Activated CD4-positive, CD25-positive, alpha-beta regulatory T cell treated with anti-CD3 and anti-CD28 coated beads, Interleukin-2, amount 50 U/mL, for 24 hours (primary cell): Measurements from ENCODE around the gene HP1BP3.
A peak's percentile ranks its signal among the peaks of the same experiment; 100 is the strongest.
"Not testable (repeated sequence)": the region's sequence is repeated elsewhere in the genome, so short reads cannot be mapped to it uniquely, and the experiment has no call there.

Experiments used
- ATAC-seq, 2 donors: fragments of 150-1000 bp; cut with Tn5 transposase; one replicate each; pipeline ENCODE4 v1.10.0; 2021; ENCODE audit warnings: mild to moderate bottlenecking in 1 of 2, moderate library complexity in 1 of 2

The HP1BP3 gene, protein sequence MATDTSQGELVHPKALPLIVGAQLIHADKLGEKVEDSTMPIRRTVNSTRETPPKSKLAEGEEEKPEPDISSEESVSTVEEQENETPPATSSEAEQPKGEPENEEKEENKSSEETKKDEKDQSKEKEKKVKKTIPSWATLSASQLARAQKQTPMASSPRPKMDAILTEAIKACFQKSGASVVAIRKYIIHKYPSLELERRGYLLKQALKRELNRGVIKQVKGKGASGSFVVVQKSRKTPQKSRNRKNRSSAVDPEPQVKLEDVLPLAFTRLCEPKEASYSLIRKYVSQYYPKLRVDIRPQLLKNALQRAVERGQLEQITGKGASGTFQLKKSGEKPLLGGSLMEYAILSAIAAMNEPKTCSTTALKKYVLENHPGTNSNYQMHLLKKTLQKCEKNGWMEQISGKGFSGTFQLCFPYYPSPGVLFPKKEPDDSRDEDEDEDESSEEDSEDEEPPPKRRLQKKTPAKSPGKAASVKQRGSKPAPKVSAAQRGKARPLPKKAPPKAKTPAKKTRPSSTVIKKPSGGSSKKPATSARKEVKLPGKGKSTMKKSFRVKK

DNA sequence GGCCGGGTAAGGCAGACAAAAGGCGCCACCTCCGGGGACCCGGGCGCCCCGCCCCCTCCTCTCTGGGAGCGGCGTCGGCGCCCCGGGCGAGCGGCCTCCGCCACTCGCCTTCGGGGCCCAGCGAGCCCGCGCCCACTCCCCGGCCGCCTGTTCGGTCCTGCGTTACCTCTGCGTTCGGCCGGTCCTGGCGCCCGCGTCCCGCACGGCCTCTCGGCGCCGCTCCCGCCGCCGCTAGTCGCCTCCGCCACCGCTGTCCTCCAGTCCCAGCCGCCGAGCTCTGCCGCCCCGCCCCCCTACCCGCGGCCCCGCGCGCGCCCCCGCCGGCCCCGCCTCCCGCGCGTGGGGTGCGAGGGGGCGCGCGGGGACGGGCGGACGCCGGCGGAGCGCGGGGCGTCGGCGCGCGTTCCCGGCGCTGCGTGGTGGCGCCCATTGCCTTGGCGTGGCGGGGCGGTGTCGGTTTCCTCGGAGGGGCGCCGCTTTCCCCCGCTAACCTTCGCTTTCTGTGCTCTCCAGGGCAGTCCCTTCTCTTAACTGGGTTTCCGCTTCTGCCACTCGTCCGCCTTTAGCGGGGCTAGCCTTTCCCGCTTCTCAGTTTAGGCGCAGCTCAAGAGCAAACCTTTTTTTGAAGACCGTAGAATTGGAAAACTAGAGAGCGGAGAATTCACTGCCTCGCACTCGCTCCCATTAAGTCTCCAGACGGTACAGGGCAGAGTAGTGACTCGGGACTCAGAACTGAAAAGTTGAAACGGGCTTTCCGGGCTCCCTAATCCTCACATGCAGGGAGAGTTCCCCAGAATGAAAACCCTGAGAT, at the start of gene HP1BP3:
Gene HP1BP3, minus strand, starts transcription at position 279 of the 811 bp plus-strand sequence. CDS start 6,867 bp downstream, outside the sequence.
- ATAC-seq, result peak; percentile 54 to 60

DNA sequence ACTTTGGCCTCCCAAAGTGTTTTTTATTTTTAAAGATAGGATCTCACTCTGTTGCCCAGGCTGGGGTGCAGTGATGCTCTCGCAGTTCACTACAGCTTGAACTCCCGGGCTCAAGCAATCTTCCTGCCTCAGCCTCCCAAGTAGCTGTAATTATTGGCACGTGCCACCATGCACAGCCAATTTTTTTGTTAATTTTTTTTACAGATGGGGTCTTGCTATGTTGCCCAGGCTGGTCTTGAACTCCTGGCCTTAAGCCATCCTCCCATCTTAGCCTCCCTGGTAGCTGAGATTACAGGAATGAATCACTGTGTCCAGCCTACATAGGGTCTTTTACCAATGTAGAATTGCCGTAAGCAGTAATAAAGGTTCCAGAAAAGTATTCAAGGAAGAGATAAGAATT, 49.1 kb upstream of the HP1BP3 start:
- no peak for ATAC-seq

DNA sequence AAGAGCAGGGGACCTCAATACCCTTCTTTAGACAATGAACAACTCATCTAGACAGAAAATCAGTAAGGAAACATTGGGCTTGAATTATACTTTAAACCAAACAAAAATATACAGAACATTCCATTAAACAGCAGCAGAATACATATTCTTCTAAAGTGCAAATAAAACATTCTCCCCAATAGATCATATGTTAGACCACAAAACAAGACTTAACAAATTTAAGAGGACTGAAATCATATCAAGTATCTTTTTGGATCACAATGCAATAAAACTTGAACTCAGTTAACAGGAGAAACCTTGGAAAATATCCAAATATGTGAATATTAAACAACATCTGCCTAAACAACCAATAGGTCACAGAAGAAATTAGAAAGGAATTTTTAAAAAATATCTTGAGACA, 47.7 kb upstream of the HP1BP3 start:
- no peak for ATAC-seq

DNA sequence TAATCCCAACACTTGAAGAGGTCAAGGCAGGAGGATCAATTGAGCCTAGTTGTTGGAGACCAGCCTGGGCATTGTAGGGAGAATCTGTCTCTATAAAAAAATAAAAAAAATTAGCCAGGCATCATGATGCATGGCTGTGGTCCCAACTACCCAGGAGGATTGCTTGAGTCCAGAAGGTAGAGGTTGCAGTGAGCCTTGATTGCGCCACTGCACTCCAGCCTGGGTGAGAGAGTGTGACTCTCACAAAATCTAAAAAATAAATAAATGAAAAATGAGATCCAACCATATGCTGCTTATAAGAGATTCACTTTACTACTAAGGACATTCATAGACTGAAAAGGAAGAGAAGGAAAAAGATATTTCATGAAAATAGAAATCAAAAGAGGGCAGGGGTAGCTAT, 47.1 kb upstream of the HP1BP3 start:
- ATAC-seq, result no peak

DNA sequence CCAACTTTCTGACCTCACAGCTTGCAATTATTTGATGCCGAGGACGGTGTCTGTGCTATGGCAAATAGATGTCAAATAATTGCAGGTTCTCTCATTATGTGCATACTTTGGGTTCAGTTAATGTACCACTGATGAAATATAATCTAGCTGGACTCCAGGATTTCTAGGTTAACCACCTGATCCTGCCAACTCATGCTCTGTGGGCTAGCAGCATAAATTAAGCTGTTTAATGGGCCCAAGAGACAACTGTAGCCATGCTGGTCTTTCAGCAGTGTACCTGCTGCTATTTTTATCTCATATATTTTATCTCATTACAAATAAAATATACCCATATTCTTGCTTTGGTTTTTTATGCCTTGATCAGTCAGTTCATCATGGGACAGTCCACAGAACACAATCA, 43.3 kb upstream of the HP1BP3 start:
- no peak for ATAC-seq

DNA sequence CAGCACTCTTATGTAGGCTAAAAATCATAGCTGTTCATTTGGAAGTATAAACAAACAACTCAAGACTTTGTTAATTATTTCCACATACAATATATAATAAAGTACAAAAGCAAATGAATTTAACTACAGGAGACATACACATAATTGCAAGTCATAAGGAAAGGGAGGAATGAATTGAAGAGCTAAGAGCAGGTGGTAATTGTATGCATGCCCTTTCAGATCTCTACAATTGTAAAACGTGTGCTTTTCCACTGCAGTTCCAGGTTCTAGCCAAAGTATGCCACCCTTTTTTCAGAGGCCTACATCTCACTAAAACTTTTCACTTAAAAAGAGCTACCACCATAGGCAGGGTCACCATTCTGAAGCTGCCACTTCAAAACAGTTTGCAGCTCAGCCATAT, 42.8 kb upstream of the HP1BP3 start:
- ATAC-seq, result no peak

DNA sequence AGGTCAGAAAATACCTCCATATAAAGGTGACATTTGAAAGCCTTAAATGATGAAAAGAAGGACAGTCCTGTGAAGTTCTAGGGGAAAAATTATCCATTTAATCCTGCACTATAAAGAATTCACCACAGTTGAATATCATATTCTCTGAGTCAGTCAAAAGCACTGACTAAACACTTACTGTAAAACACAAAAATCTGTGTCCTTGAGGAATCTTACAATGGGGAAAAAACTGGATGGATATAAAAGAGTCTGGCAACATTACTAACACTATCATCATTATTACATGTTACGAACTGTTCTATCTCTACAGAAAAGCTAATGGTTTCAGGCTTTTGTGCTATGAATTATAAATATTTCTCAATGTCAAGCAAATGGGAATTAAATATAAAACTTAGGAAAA, 42.4 kb upstream of the HP1BP3 start:
- ATAC-seq, result no peak

DNA sequence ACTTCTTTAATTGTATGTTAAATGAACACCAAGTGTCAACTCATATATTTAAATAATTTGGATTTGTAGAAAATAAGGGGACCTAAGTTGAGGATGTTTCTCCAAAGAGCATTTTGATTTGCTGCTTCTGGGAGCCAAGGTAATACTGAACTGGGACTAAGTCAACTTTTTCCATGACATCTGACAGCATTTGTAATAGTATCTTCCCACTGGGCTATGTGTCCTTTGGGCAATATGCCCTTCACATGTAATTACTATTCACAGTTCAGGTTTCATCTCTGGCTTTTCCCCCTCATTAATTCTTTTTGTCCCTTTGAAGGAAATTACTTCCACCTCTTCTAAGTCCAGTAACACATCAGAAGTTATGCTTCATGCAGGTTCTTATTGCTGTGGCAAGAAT, 36.7 kb upstream of the HP1BP3 start:
- no peak for ATAC-seq

DNA sequence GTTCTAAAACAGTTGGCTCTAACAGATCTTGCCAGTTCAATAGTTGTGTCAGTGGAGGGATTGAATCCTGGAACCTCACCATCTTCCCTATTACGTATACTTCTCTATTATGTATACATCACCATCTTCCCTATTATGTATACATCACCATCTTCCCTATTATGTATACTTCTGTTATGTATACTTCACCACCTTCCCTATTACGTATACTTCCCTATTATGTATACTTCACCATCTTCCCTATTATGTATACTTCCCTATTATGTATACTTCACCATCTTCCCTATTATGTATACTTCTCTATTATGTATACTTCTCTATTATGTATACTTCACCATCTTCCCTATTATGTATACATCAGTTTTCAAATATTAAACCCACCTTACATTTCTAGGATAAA, 34.4 kb upstream of the HP1BP3 start:
- no peak for ATAC-seq

DNA sequence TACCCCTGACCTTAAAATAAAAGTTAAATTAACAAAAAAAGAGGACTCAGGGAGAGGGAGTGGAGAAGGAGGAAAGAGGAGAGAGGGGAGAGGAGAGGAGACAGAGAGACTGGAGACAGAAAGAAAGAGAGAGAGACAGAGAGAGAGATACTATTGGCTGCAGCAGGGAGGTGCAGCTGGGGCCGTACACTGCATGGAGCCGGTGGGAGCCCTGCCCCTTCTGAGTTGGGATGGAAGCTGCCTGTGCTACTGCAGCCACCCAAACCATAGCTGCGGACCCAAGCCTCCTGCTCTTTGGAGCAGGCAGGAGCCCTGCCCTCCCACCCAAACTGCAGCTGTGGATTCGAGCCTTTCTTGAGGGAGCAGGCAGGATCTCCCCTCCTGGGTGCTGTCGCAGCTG, 32.7 kb upstream of the HP1BP3 start:
- no peak for ATAC-seq

DNA sequence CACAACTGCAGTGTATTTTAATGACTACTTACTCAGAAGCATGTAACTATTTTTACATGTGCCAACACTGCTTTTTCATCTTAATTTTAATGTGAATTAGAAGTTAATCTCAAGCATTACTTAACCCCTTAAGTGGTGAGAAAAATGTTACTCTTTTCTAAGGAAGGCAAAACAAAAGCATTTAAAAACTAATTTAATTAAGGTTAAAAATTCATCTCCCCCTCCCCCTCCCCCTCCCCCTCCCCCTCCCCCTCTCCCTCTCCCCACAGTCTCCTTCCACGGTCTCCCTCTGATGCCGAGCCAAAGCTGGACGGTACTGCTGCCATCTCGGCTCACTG, 27.4 kb upstream of the HP1BP3 start:
- no peak for ATAC-seq

DNA sequence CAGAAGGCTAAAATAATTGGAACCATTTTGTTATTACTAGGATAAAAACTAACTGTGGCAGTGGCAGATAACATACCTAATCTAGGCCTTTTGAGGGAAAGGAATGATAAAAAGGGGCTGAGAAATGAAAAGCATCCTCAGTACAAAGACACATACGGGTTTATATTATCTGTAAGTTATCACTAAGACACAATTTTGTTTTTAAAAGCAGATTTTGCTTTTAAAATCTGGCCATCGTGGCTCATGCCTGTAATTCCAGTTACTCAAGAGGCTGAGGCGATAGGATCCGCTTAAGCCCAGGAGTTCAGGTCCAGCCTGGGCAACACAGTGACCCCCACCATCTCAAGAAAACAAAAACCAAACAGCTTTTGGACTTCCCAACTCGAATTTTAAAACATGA, 24.8 kb upstream of the HP1BP3 start:
- ATAC-seq, result no peak

DNA sequence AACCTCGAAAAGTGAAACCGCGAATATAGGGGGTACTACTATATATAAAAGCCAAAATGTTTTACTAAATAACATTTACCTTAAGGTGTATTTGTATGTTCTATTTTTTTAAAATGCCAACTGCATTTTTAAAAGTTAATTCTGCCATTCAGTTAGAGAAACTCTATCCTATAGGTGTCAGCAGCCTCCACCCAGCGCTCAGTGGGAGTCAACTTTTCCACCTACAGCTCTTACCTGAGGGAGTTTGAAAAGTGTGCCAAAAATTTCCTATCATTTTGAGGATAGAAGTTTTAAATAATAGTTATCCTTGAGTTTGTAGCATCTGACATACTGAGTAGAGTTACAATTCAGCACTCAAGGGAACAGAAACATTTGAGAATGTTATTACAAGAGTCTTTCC, 6.1 kb upstream of the HP1BP3 start:
- ATAC-seq, result no peak

DNA sequence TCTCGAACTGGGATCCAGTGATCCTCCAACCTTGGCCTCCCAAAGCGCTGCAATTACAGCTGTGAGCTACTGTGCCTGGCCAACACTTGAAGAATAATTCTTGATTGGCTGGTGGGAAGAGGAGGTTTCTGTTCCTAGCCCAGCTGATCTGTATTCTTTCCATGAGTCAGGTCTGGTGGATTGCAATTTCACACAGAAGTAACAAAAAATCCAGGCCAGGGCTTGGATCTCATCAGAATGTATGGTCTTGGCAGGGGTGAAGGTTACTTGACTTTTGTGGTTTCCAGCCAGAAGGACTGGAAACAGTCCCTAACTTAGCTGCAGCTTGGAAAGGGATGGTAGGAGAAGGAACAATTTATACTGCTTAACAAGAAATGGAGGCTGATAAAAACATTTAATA, 5.1 kb upstream of the HP1BP3 start:
- no peak for ATAC-seq

DNA sequence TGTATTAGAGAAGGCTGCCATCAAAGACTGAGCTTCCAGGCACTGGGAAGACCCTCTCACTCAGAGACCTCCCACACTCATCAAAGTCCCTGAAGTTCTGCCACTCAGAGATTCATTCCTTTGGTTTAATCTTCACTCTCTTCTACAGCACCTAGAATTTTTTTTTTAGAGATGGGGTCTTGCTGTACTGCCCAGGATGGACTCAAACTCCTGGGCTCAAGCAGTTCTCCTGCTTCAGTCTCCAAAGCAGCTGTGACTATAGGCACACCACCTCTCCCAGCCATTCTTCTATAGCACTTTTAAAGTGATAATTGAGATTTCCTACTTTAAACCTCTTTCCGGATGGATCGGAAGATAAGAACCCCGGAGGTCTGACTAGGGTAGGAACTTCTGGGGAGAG, 3.7 kb upstream of the HP1BP3 start:
- no peak for ATAC-seq

DNA sequence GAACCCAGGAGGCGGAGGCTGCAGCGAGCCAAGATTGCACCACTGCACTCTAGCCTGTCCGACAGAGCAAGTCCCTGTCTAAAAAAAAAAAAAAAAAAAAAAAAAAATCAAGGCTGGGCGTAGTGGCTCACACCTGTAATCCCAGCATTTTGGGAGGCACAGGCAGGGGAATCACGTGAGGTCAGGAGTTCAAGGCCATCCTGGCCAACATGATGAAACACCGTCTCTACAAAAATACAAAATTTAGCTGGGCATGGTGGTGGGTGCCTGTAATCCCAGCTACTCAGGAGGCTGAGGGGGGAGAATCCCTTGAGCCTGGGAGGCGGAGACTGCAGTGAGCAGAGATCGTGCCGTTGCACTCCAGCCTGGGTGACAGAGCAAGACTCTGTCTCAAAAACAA, 2.5 kb upstream of the HP1BP3 start:
- not testable (repeated sequence) for ATAC-seq

DNA sequence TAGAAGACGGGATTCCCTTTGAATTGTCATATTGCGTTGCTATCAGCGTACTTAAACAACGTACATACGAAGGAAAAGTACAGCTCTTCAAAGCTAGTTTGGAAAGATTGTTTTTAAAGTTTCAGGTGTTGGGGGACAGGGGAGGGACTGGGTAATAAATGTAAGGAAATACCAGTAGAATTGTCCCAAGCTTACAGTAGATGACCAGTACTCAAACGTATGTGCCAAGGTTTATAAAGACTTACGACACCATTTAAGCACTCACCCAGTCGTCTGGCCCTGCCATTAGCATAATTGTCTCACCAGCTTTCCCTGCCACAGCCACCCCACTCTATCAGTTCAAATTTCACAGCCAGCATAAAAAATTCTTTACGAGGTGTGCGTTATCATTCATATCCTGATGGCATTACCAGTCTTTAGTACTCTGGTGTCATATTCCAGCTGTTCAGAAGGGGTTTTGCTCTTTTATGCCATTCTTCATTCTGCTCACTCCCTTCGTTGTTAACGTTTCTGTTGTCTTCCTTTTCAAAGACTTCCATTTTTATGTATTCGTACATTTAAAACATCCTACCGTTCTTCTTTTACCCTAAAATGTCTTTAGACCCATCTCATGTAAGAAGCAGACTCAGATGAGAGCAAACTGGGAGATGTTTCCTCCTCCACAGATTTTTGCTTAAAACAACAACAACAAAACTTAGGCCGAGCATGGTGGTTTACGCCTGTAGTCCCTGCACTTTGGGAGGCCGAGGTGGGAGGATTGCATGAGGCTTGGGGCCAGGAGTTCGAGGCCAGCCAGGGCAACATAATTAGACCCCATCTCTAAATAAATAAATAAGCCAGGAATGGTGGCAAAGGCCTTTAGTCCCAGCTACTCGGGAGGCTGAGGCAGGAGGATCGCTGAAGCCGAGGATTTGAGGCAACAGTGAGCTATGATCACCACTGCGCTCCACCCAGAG, 1.0 kb upstream of the HP1BP3 start:
- no peak for ATAC-seq

DNA sequence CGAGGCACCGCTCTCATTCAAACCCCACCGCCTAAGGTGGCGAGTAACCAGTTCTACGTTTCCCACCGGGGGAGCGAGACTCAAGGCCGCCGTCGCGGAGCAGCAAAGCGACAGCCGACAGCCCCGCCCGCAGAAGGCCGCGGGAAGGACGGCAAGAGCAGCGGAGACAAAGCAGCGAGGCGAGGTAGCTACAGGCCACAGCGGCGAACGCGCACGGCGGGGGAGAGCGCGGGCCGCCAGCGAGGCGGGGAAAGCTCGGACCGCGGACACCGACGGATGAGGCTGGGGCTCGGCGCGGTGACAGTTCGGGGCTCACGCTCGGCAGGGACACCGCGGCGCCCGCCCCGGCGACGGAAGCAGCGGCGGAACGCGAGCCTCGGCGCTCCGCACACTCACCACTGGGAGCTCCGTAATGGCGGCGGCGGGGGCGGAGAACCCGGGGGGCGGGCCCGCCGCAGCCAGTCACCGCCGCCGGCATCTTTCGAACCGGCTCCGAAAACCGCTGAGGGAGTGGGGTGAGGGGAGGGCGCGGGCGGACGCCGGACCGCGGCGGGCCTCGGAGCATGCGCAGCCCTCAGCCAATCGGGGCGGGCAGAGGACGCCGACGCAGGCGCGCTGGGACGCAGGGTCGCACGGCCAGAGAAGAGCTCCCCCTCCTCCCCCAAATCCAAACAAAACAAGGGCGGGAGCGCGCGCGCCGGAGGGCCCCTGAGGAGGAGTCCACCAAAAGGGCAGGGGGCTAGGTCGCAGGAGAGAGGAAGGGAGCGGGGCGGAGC, 666 bp downstream of the HP1BP3 start:
- peak; percentile 78 to 81 for ATAC-seq

DNA sequence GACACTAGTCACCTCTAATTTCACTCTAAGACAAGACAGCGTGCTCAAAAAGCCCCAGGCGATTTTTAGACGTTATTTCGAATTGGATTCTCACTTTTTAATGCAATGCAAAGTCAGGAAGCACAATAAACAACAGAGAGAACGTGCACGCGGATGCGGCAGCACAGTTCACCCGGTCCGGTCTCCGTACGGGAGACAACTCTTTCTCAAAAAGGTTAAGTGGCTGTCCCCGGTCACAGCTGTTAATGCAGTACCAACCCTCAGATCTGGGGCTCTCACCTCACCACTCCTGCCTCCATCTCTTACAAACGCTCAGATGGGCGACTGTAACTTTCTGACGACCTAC, 1.2 kb downstream of the HP1BP3 start:
- peak in 1 of 2 donors; percentile 3 for ATAC-seq

DNA sequence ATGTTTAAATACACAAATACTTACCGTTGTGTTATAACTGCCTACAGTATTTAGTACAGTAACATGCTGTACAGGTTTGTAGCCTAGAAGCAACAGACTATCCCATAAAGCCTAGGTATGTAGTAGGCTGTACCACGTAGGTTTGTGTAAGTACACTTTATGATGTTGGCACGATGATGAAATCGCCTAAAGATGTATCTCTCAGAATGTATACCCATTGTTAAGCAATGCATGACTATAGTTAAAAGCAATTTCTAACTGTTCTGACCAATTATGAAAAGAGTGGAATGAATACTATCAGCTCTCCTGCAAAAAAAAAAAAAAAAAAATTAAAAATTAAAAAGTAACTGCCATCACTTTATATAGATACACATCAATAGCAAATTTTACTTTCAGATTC, 11.4 kb downstream of the HP1BP3 start:
- ATAC-seq, result peak; percentile 48 to 82

DNA sequence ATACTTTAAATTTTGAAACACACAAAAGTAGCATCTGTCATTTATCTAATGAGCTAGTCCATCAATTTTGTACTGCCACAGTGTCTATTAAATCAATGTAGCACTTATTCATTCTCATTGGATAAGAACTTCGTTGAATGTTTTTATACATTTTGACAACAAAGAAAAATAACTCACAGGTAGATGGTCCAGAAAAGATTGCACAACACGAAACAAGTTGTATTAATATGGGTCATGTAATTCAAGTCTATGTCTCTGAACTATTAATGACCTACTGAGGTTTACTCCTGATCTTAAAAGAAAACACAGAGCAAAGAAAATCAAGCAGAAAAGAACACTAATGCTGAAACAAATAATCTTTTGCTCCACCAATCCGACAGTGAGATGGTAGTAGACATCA, 15.3 kb downstream of the HP1BP3 start:
- no peak for ATAC-seq
